Measurements from ENCODE around the gene SLAMF9.

- TF ChIP-seq GATA3 (IDR thresholded peaks at IDR 0.05; ENCODE audit: low read depth, low read length) (no peak), GATA2 (IDR thresholded peaks at IDR 0.05; ENCODE audit: low read depth, low read length) (no peak)
These were observed 3.0 kb downstream of the SLAMF9 start for GRCh38 chr1:159951016-159951415.
